GM12865 (cell line): ENCODE measurements around the gene AEBP1.

Experiments used
- DNase-seq: peaks from one replicate; pipeline ENCODE4 v3.0.0; 2010; ENCODE audit warnings: low read depth
- H3K4me3 ChIP-seq: 2 replicates; pipeline ENCODE4 v1.5.1; 2011; ENCODE audit warnings: mild to moderate bottlenecking, low read depth, low read length, control low read depth
- TF ChIP-seq, protein P1 (sequence below): IDR thresholded peaks from 2 replicates; pipeline ENCODE4 v1.5.1; 2011; ENCODE audit warnings: low read length, control low read depth, low read depth, inconsistent platforms; ENCODE audit not compliant: insufficient read depth; ENCODE audit errors: missing control alignments

The AEBP1 gene

DNA sequence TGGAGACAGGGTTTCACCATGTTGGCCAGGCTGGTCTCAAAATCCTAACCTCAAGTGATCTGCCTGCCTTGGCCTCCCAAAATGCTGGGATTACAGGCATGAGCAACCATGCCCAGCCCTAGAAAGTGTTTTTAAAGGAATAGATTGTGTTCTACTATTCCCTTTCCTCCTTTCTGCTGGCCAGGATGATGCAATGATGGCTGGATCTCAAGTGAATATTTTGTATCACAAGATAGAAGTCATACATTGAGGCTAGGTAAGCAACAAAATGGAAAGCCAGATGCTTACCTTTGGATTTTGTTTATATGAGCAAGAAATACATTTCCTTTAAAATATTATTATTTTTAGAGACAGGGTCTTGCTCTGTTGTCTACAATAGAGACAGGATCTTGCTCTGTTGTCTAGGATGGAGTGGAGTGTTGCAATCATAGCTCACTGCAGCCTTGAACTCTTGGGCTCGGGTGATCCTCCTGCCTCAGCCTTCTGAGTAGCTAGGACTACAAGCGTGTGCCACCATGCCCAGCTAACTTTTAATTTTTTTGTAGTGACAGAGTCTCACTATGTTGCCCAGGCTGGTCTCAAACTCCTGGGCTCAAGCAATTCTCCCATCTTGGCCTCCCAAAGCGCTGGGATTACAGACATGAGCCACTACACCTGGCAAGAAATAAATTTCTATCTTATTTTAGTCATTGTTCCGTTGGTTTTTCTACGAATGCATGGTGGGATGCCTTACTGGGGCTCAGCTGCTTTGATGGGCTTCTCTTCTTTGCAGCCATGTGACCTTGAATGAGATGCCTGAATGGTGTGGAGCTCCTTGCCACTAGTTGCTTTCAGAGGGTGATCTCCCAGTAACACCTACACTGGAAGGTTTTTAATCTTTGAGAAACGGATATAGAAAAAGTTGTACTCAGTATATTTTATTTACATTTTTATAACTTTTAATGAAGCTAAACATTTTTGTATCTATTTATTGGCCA is 5.8 kb upstream of the AEBP1 start:
- DNase-seq = no peak
- TF ChIP-seq, protein P1, sequence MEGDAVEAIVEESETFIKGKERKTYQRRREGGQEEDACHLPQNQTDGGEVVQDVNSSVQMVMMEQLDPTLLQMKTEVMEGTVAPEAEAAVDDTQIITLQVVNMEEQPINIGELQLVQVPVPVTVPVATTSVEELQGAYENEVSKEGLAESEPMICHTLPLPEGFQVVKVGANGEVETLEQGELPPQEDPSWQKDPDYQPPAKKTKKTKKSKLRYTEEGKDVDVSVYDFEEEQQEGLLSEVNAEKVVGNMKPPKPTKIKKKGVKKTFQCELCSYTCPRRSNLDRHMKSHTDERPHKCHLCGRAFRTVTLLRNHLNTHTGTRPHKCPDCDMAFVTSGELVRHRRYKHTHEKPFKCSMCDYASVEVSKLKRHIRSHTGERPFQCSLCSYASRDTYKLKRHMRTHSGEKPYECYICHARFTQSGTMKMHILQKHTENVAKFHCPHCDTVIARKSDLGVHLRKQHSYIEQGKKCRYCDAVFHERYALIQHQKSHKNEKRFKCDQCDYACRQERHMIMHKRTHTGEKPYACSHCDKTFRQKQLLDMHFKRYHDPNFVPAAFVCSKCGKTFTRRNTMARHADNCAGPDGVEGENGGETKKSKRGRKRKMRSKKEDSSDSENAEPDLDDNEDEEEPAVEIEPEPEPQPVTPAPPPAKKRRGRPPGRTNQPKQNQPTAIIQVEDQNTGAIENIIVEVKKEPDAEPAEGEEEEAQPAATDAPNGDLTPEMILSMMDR = no peak
- H3K4me3 ChIP-seq = no peak overlapping the region

- H3K4me3 ChIP-seq = no peak overlapping the region
- DNase-seq = no peak
- TF ChIP-seq, protein P1 = no peak
Observed at GRCh38 chr7:44099669-44100068, 4.5 kb upstream of the AEBP1 start.

GRCh38 chr7:44100458-44101302 is 3.5 kb upstream of the AEBP1 start:
- no peak overlapping the region for H3K4me3 ChIP-seq
- no peak for DNase-seq
- TF ChIP-seq, protein P1 = no peak

GRCh38 chr7:44101303-44101965 is 2.7 kb upstream of the AEBP1 start:
- TF ChIP-seq, protein P1 = no peak
- DNase-seq = no peak
- no peak overlapping the region for H3K4me3 ChIP-seq

- DNase-seq = no peak
- TF ChIP-seq, protein P1 = no peak
- H3K4me3 ChIP-seq = no peak overlapping the region
Observed at GRCh38 chr7:44101966-44102845, 1.9 kb upstream of the AEBP1 start.

- DNase-seq = no peak
- TF ChIP-seq, protein P1 = no peak
- no peak overlapping the region for H3K4me3 ChIP-seq
Observed at GRCh38 chr7:44102846-44103565, 1.1 kb upstream of the AEBP1 start.
